Suppressor macrophage (primary cell): ENCODE data around the gene UBE2F.
"Not testable (repeated sequence)": the region's sequence is repeated elsewhere in the genome, so short reads cannot be mapped to it uniquely, and the experiment has no call there.

Experiments
- DNase-seq, 4 experiments: peaks; one replicate each; pipeline ENCODE4 v3.0.0-alpha.2; 2020 to 2022

Gene UBE2F

GRCh38 chr2:237980751-237981150 is 13.9 kb downstream of the UBE2F start:
- DNase-seq = no peak

- not testable (repeated sequence) for DNase-seq
These were observed 14.8 kb downstream of the UBE2F start for GRCh38 chr2:237981621-237982020.

- no peak for DNase-seq
These were observed 15.4 kb downstream of the UBE2F start for GRCh38 chr2:237982039-237982725.

- no peak for DNase-seq
These were observed 17.1 kb downstream of the UBE2F start for GRCh38 chr2:237983922-237984321.

GRCh38 chr2:237987268-237987667 is 20.5 kb downstream of the UBE2F start:
- DNase-seq = no peak

- no peak for DNase-seq
These were observed 26.9 kb downstream of the UBE2F start for GRCh38 chr2:237993701-237994100.

GRCh38 chr2:237995036-237995435 is 28.2 kb downstream of the UBE2F start:
- no peak for DNase-seq

GRCh38 chr2:237996021-237996593 is 29.3 kb downstream of the UBE2F start:
- DNase-seq = no peak

GRCh38 chr2:237997521-237997920 is 30.7 kb downstream of the UBE2F start:
- DNase-seq = no peak

GRCh38 chr2:237998530-237998929 is 31.7 kb downstream of the UBE2F start:
- no peak for DNase-seq

GRCh38 chr2:238003234-238004031 is 36.6 kb downstream of the UBE2F start:
- DNase-seq = no peak

GRCh38 chr2:238004077-238004830 is 37.4 kb downstream of the UBE2F start:
- DNase-seq = no peak

GRCh38 chr2:238005528-238005927 is 38.7 kb downstream of the UBE2F start:
- DNase-seq = no peak

- DNase-seq = peak in 2 of 4 experiments; percentile 57 to 59
These were observed 39.7 kb downstream of the UBE2F start for GRCh38 chr2:238006510-238006909.

GRCh38 chr2:238007924-238008323 is 41.1 kb downstream of the UBE2F start:
- no peak for DNase-seq

- peak in 3 of 4 experiments; percentile 30 to 49 (median 30) for DNase-seq
These were observed 42.7 kb downstream of the UBE2F start for GRCh38 chr2:238009563-238009962.

GRCh38 chr2:238010572-238010971 is 43.8 kb downstream of the UBE2F start:
- no peak for DNase-seq

- no peak for DNase-seq
These were observed 47.0 kb downstream of the UBE2F start for GRCh38 chr2:238013806-238014205.

- DNase-seq = peak in 1 of 4 experiments; percentile 9
These were observed 48.9 kb downstream of the UBE2F start for GRCh38 chr2:238015705-238016104.

GRCh38 chr2:238016526-238016925 is 49.7 kb downstream of the UBE2F start:
- DNase-seq = no peak

- DNase-seq = no peak
These were observed 53.1 kb downstream of the UBE2F start for GRCh38 chr2:238019962-238020361.

- DNase-seq = no peak
These were observed 54.0 kb downstream of the UBE2F start for GRCh38 chr2:238020816-238021215.

GRCh38 chr2:238021327-238021726 is 54.5 kb downstream of the UBE2F start:
- no peak for DNase-seq
